ENCODE measurements around the gene MYEF2.

MYEF2 gene

GRCh38 chr15:48131324-48131723 is 46.8 kb downstream of the MYEF2 start:
- no peak for TF ChIP-seq CTCF (IDR thresholded peaks at IDR 0.05; ENCODE audit: control insufficient read depth, insufficient read depth, low read depth, low read length, missing control alignments)
- DNase-seq (ENCODE audit: low read depth): no peak
- H3K4me3 ChIP-seq (ENCODE audit: control insufficient read depth, low read depth, low read length): no peak overlapping the region

GRCh38 chr15:48126667-48127355 is 51.3 kb downstream of the MYEF2 start:
- no peak overlapping the region for H3K4me3 ChIP-seq (ENCODE audit: control insufficient read depth, low read depth, low read length)
- TF ChIP-seq CTCF (IDR thresholded peaks at IDR 0.05; ENCODE audit: control insufficient read depth, insufficient read depth, low read depth, low read length, missing control alignments): no peak
- DNase-seq (ENCODE audit: low read depth): no peak

GRCh38 chr15:48121849-48122248 is 56.2 kb downstream of the MYEF2 start:
- no peak for TF ChIP-seq CTCF (IDR thresholded peaks at IDR 0.05; ENCODE audit: control insufficient read depth, insufficient read depth, low read depth, low read length, missing control alignments)
- H3K4me3 ChIP-seq (ENCODE audit: control insufficient read depth, low read depth, low read length): no peak overlapping the region
- no peak for DNase-seq (ENCODE audit: low read depth)

GRCh38 chr15:48120745-48121144 is 57.4 kb downstream of the MYEF2 start, which contains the start of gene SLC24A5:
Gene SLC24A5 (plus strand): TSS chr15:48120990. CDS start chr15:48121045, 55 bp downstream.
- DNase-seq (ENCODE audit: low read depth): no peak
- no peak within 1 kb of the TSS for H3K4me3 ChIP-seq (ENCODE audit: control insufficient read depth, low read depth, low read length)
- no peak for TF ChIP-seq CTCF (IDR thresholded peaks at IDR 0.05; ENCODE audit: control insufficient read depth, insufficient read depth, low read depth, low read length, missing control alignments)

GRCh38 chr15:48119277-48119676 is 58.8 kb downstream of the MYEF2 start:
- no peak for TF ChIP-seq CTCF (IDR thresholded peaks at IDR 0.05; ENCODE audit: control insufficient read depth, insufficient read depth, low read depth, low read length, missing control alignments)
- no peak for DNase-seq (ENCODE audit: low read depth)
- no peak overlapping the region for H3K4me3 ChIP-seq (ENCODE audit: control insufficient read depth, low read depth, low read length)

- DNase-seq (ENCODE audit: low read depth): no peak
- no peak overlapping the region for H3K4me3 ChIP-seq (ENCODE audit: control insufficient read depth, low read depth, low read length)
- TF ChIP-seq CTCF (IDR thresholded peaks at IDR 0.05; ENCODE audit: control insufficient read depth, insufficient read depth, low read depth, low read length, missing control alignments): peak; percentile 64
Observed at GRCh38 chr15:48112242-48112641, 65.9 kb downstream of the MYEF2 start.
